Activated naive CD8-positive, alpha-beta T cell treated with anti-CD3 and anti-CD28 coated beads, Interleukin-2, amount 10 ng/mL, durations not matched to agents 7 days and 5 days (primary cell): ENCODE results near the gene CACNA1B. TPM values are rescaled to one million over a fixed set of nuclear protein-coding genes. Genes with fewer than 3 reads are reported as not detected.
A peak's percentile ranks its signal among the peaks of the same experiment; 100 is the strongest.

Experiments used
- ATAC-seq: fragments of 150-1000 bp; cut with Tn5 transposase; one replicate; pipeline ENCODE4 v1.10.0; 2021; ENCODE audit warnings: low read depth, moderate library complexity
- POLR2A ChIA-PET: fragments of 350-600 bp; sonication (Branson Sonifier 250); formaldehyde crosslinking; loops from one replicate; lab custom pipeline; 2021; ENCODE audit warnings: antibody characterized with exemption; lab: Charles Lee
- DNase-seq: peaks from one replicate; pipeline ENCODE4 v3.0.0; 2021
- H3K27ac Mint-ChIP-seq: one replicate; pipeline ENCODE4 v1.8.0; 2022; ENCODE audit warnings: mild to moderate bottlenecking, mixed read lengths
- H3K27me3 Mint-ChIP-seq: one replicate; pipeline ENCODE4 v1.8.0; 2022; ENCODE audit warnings: mild to moderate bottlenecking, moderate library complexity, mixed read lengths
- H3K36me3 Mint-ChIP-seq: one replicate; pipeline ENCODE4 v1.8.0; 2021; ENCODE audit warnings: mild to moderate bottlenecking, mixed read lengths
- H3K4me1 Mint-ChIP-seq: one replicate; pipeline ENCODE4 v1.8.0; 2021; ENCODE audit warnings: mixed read lengths
- H3K4me3 Mint-ChIP-seq: one replicate; pipeline ENCODE4 v1.8.0; 2022; ENCODE audit warnings: mild to moderate bottlenecking, moderate library complexity, mixed read lengths
- H3K9me3 Mint-ChIP-seq: one replicate; pipeline ENCODE4 v1.8.0; 2021; ENCODE audit warnings: mixed read lengths
- total RNA-seq, 2 experiments: library from RNA; stranded (reverse); gene quantifications; one replicate each; pipeline ENCODE4 v1.2.3, GENCODE V29; 2021

Gene CACNA1B
- total RNA-seq, 2 experiments from 2014 or later, result not detected

- ATAC-seq (no peak), DNase-seq (no peak)
- Mint-ChIP-seq H3K4me3 (no peak overlapping the region), H3K27ac (no peak overlapping the region), H3K36me3 (no peaks in the 10 kb centered on the region), H3K9me3 (no peaks in the 10 kb centered on the region), H3K27me3 (no peaks in the 10 kb centered on the region), H3K4me1 (no peaks in the 10 kb centered on the region)
- POLR2A ChIA-PET, result no interaction called here
Observed at GRCh38 chr9:137972988-137973470, 95.4 kb downstream of the CACNA1B start.

- H3K36me3 Mint-ChIP-seq, result no peaks in the 10 kb centered on the region
Observed at GRCh38 chr9:137973829-137974416, 96.3 kb downstream of the CACNA1B start.

GRCh38 chr9:137974746-137975526, 97.4 kb downstream of the CACNA1B start:
- H3K36me3 Mint-ChIP-seq, result no peaks in the 10 kb centered on the region
- POLR2A ChIA-PET, result no interaction called here
- ATAC-seq, result no peak
- H3K9me3 Mint-ChIP-seq, result no peaks in the 10 kb centered on the region
- DNase-seq, result no peak
- H3K4me1 Mint-ChIP-seq, result no peaks in the 10 kb centered on the region
- H3K27me3 Mint-ChIP-seq, result no peaks in the 10 kb centered on the region
- no peak overlapping the region for H3K27ac Mint-ChIP-seq
- no peak overlapping the region for H3K4me3 Mint-ChIP-seq

More at GRCh38 chr9:137973829-137974416, 96.3 kb downstream of the CACNA1B start:
- no peak for ATAC-seq
- no peaks in the 10 kb centered on the region for H3K4me1 Mint-ChIP-seq
- H3K27ac Mint-ChIP-seq, result no peak overlapping the region
- H3K9me3 Mint-ChIP-seq, result no peaks in the 10 kb centered on the region
- no peak overlapping the region for H3K4me3 Mint-ChIP-seq
- DNase-seq, result peak; percentile 19
- H3K27me3 Mint-ChIP-seq, result no peaks in the 10 kb centered on the region
- POLR2A ChIA-PET, result no interaction called here

- no peaks in the 10 kb centered on the region for H3K9me3 Mint-ChIP-seq
- ATAC-seq (no peak), DNase-seq (no peak)
- H3K27me3 Mint-ChIP-seq, result peaks cover under 1% of the 10 kb centered on the region
- no peaks in the 10 kb centered on the region for H3K4me1 Mint-ChIP-seq
- no peak overlapping the region for H3K4me3 Mint-ChIP-seq
- no peaks in the 10 kb centered on the region for H3K36me3 Mint-ChIP-seq
- no peak overlapping the region for H3K27ac Mint-ChIP-seq
- POLR2A ChIA-PET, result no interaction called here
Observed at GRCh38 chr9:137975527-137975913, 97.9 kb downstream of the CACNA1B start.

GRCh38 chr9:137975936-137976565, 98.5 kb downstream of the CACNA1B start:
- no peak overlapping the region for H3K27ac Mint-ChIP-seq
- ATAC-seq (no peak), DNase-seq (no peak)
- POLR2A ChIA-PET, result no interaction called here
- no peaks in the 10 kb centered on the region for H3K36me3 Mint-ChIP-seq
- H3K4me3 Mint-ChIP-seq, result no peak overlapping the region
- peaks cover 2% of the 10 kb centered on the region for H3K27me3 Mint-ChIP-seq
- H3K9me3 Mint-ChIP-seq, result no peaks in the 10 kb centered on the region
- H3K4me1 Mint-ChIP-seq, result no peaks in the 10 kb centered on the region

- no peak for ATAC-seq
- Mint-ChIP-seq H3K4me1 (no peaks in the 10 kb centered on the region), H3K4me3 (no peak overlapping the region), H3K27me3 (peaks cover 2% of the 10 kb centered on the region), H3K27ac (no peak overlapping the region), H3K9me3 (no peaks in the 10 kb centered on the region), H3K36me3 (no peaks in the 10 kb centered on the region)
- no peak for DNase-seq
- POLR2A ChIA-PET, result no interaction called here
Observed at GRCh38 chr9:137977571-137978261, 100.1 kb downstream of the CACNA1B start.

- no peak for ATAC-seq
- peaks cover 2% of the 10 kb centered on the region for H3K27me3 Mint-ChIP-seq
- H3K27ac Mint-ChIP-seq, result no peak overlapping the region
- DNase-seq, result no peak
- no peaks in the 10 kb centered on the region for H3K4me1 Mint-ChIP-seq
- H3K4me3 Mint-ChIP-seq, result no peak overlapping the region
- H3K9me3 Mint-ChIP-seq, result no peaks in the 10 kb centered on the region
- H3K36me3 Mint-ChIP-seq, result no peaks in the 10 kb centered on the region
- POLR2A ChIA-PET, result no interaction called here
Observed at GRCh38 chr9:137978262-137978714, 100.7 kb downstream of the CACNA1B start.

GRCh38 chr9:137982200-137982599, 104.6 kb downstream of the CACNA1B start:
- POLR2A ChIA-PET, result no interaction called here
- Mint-ChIP-seq H3K27me3 (peaks cover 2% of the 10 kb centered on the region), H3K9me3 (no peaks in the 10 kb centered on the region), H3K4me3 (no peak overlapping the region), H3K4me1 (no peaks in the 10 kb centered on the region), H3K36me3 (no peaks in the 10 kb centered on the region), H3K27ac (no peak overlapping the region)
- ATAC-seq (no peak), DNase-seq (no peak)

GRCh38 chr9:137984005-137984404, 106.4 kb downstream of the CACNA1B start:
- Mint-ChIP-seq H3K4me1 (peaks cover under 1% of the 10 kb centered on the region), H3K36me3 (no peaks in the 10 kb centered on the region), H3K4me3 (no peak overlapping the region), H3K9me3 (no peaks in the 10 kb centered on the region), H3K27me3 (peaks cover 4% of the 10 kb centered on the region), H3K27ac (no peak overlapping the region)
- ATAC-seq, result no peak
- POLR2A ChIA-PET, result no interaction called here
- DNase-seq, result no peak

GRCh38 chr9:137984520-137985257, 107.1 kb downstream of the CACNA1B start:
- DNase-seq (no peak), ATAC-seq (no peak)
- POLR2A ChIA-PET, result no interaction called here
- H3K36me3 Mint-ChIP-seq, result no peaks in the 10 kb centered on the region
- H3K27ac Mint-ChIP-seq, result no peak overlapping the region
- H3K4me1 Mint-ChIP-seq, result peaks cover 6% of the 10 kb centered on the region
- no peaks in the 10 kb centered on the region for H3K9me3 Mint-ChIP-seq
- no peak overlapping the region for H3K4me3 Mint-ChIP-seq
- H3K27me3 Mint-ChIP-seq, result peaks cover 7% of the 10 kb centered on the region

- Mint-ChIP-seq H3K4me3 (no peak overlapping the region), H3K36me3 (no peaks in the 10 kb centered on the region), H3K27me3 (peaks cover 5% of the 10 kb centered on the region), H3K4me1 (peaks cover 6% of the 10 kb centered on the region), H3K9me3 (no peaks in the 10 kb centered on the region), H3K27ac (no peak overlapping the region)
- POLR2A ChIA-PET, result no interaction called here
- no peak for DNase-seq
- no peak for ATAC-seq
Observed at GRCh38 chr9:137985637-137986071, 108.1 kb downstream of the CACNA1B start.

GRCh38 chr9:137986268-137987099, 108.9 kb downstream of the CACNA1B start:
- Mint-ChIP-seq H3K4me3 (no peak overlapping the region), H3K4me1 (peaks cover 6% of the 10 kb centered on the region), H3K27me3 (peaks cover 7% of the 10 kb centered on the region), H3K36me3 (no peaks in the 10 kb centered on the region), H3K27ac (no peak overlapping the region), H3K9me3 (no peaks in the 10 kb centered on the region)
- POLR2A ChIA-PET, result no interaction called here
- ATAC-seq (no peak), DNase-seq (no peak)
